Measurements from ENCODE around the gene PMM2.
"Not testable (repeated sequence)": the region's sequence is repeated elsewhere in the genome, so short reads cannot be mapped to it uniquely, and the experiment has no call there.

Gene PMM2

GRCh38 chr16:8869212-8869987, 71.8 kb downstream of the PMM2 start:
- Histone ChIP-seq H3K4me1 (ENCODE audit: insufficient read depth, low read length) (peaks cover 58% of the 10 kb centered on the region), H3K9me3 (ENCODE audit: insufficient read depth, low read length, severe bottlenecking) (no peaks in the 10 kb centered on the region), H3K4me3 (ENCODE audit: low read depth in 1 of 2, low read length in 2 of 2) (peak overlapping the region; percentile 35 to 59), H3K79me2 (ENCODE audit: insufficient read depth, low read length) (peaks cover 50% of the 10 kb centered on the region), H3K36me3 (ENCODE audit: insufficient read depth, low read length) (peaks cover 36% of the 10 kb centered on the region), H4K20me1 (ENCODE audit: insufficient read depth, low read length) (peaks cover 36% of the 10 kb centered on the region), H3K4me2 (ENCODE audit: insufficient read depth, low read length) (peak overlapping the region; percentile 73), H2AFZ (ENCODE audit: low read depth, low read length) (peak overlapping the region; percentile 59), H3K27ac (ENCODE audit: low read length) (peak overlapping the region; percentile 95), H3K27me3 (ENCODE audit: insufficient read depth, low read length, poor library complexity) (no peaks in the 10 kb centered on the region), H3K9ac (ENCODE audit: low read depth, low read length) (peak overlapping the region; percentile 66)
- TF ChIP-seq CTCF (IDR thresholded peaks at IDR 0.05; ENCODE audit: borderline replicate concordance, extremely low read depth, low read length, poor library complexity, severe bottlenecking) (peak; percentile 37), EZH2 (IDR thresholded peaks at IDR 0.05; ENCODE audit: borderline replicate concordance, low read depth, low read length, severe bottlenecking) (no peak)
- DNase-seq (peak; percentile 42), ATAC-seq (ENCODE audit: insufficient read depth, low read depth) (no peak)

GRCh38 chr16:8869988-8870241, 72.3 kb downstream of the PMM2 start:
- H3K27ac ChIP-seq (ENCODE audit: low read length), result peak overlapping the region; percentile 95
- H3K36me3 ChIP-seq (ENCODE audit: insufficient read depth, low read length), result peaks cover 30% of the 10 kb centered on the region
- H3K79me2 ChIP-seq (ENCODE audit: insufficient read depth, low read length), result peaks cover 45% of the 10 kb centered on the region
- H3K4me2 ChIP-seq (ENCODE audit: insufficient read depth, low read length), result peak overlapping the region; percentile 73
- not testable (repeated sequence) for H2AFZ ChIP-seq (ENCODE audit: low read depth, low read length); H3K27me3 ChIP-seq (ENCODE audit: insufficient read depth, low read length, poor library complexity); H3K9me3 ChIP-seq (ENCODE audit: insufficient read depth, low read length, severe bottlenecking); DNase-seq; ATAC-seq (ENCODE audit: insufficient read depth, low read depth)
- peak overlapping the region; percentile 66 for H3K9ac ChIP-seq (ENCODE audit: low read depth, low read length)
- H3K4me3 ChIP-seq (ENCODE audit: low read depth in 1 of 2, low read length in 2 of 2), result peak overlapping the region in 1 of 2 experiments; percentile 59; a peak in 1 of 4 replicates
- peaks cover 53% of the 10 kb centered on the region for H3K4me1 ChIP-seq (ENCODE audit: insufficient read depth, low read length)
- H4K20me1 ChIP-seq (ENCODE audit: insufficient read depth, low read length), result peaks cover 31% of the 10 kb centered on the region

- Histone ChIP-seq H3K27ac (ENCODE audit: low read length) (peak overlapping the region; percentile 40; the same call in 1 of the 2 replicates), H3K4me3 (ENCODE audit: low read depth in 1 of 2, low read length in 2 of 2) (no peak overlapping the region), H3K9me3 (ENCODE audit: insufficient read depth, low read length, severe bottlenecking) (no peaks in the 10 kb centered on the region), H3K27me3 (ENCODE audit: insufficient read depth, low read length, poor library complexity) (no peaks in the 10 kb centered on the region), H3K9ac (ENCODE audit: low read depth, low read length) (no peak overlapping the region), H3K4me1 (ENCODE audit: insufficient read depth, low read length) (peaks cover 32% of the 10 kb centered on the region), H3K36me3 (ENCODE audit: insufficient read depth, low read length) (peaks cover 10% of the 10 kb centered on the region; the same call in 1 of the 2 replicates), H3K4me2 (ENCODE audit: insufficient read depth, low read length) (no peak overlapping the region), H3K79me2 (ENCODE audit: insufficient read depth, low read length) (peaks cover 24% of the 10 kb centered on the region), H2AFZ (ENCODE audit: low read depth, low read length) (no peak overlapping the region), H4K20me1 (ENCODE audit: insufficient read depth, low read length) (peaks cover 10% of the 10 kb centered on the region)
- no peak for DNase-seq
- ATAC-seq (ENCODE audit: insufficient read depth, low read depth), result no peak
- TF ChIP-seq CTCF (IDR thresholded peaks at IDR 0.05; ENCODE audit: borderline replicate concordance, extremely low read depth, low read length, poor library complexity, severe bottlenecking) (no peak), EZH2 (IDR thresholded peaks at IDR 0.05; ENCODE audit: borderline replicate concordance, low read depth, low read length, severe bottlenecking) (no peak)
Observed at GRCh38 chr16:8872071-8872470, 74.4 kb downstream of the PMM2 start.

- no peak overlapping the region for H2AFZ ChIP-seq (ENCODE audit: low read depth, low read length)
- H3K4me2 ChIP-seq (ENCODE audit: insufficient read depth, low read length), result no peak overlapping the region
- ATAC-seq (ENCODE audit: insufficient read depth, low read depth), result no peak
- no peak overlapping the region for H3K9ac ChIP-seq (ENCODE audit: low read depth, low read length)
- H3K27ac ChIP-seq (ENCODE audit: low read length), result no peak overlapping the region; the same call in 1 of the 2 replicates
- H3K4me3 ChIP-seq (ENCODE audit: low read depth in 1 of 2, low read length in 2 of 2), result no peak overlapping the region
- peaks cover 12% of the 10 kb centered on the region for H3K79me2 ChIP-seq (ENCODE audit: insufficient read depth, low read length)
- TF ChIP-seq EZH2 (IDR thresholded peaks at IDR 0.05; ENCODE audit: borderline replicate concordance, low read depth, low read length, severe bottlenecking) (no peak), CTCF (IDR thresholded peaks at IDR 0.05; ENCODE audit: borderline replicate concordance, extremely low read depth, low read length, poor library complexity, severe bottlenecking) (peak; percentile 42)
- H4K20me1 ChIP-seq (ENCODE audit: insufficient read depth, low read length), result no peaks in the 10 kb centered on the region
- DNase-seq, result no peak
- peaks cover 29% of the 10 kb centered on the region for H3K4me1 ChIP-seq (ENCODE audit: insufficient read depth, low read length)
- H3K27me3 ChIP-seq (ENCODE audit: insufficient read depth, low read length, poor library complexity), result no peaks in the 10 kb centered on the region
- no peaks in the 10 kb centered on the region for H3K9me3 ChIP-seq (ENCODE audit: insufficient read depth, low read length, severe bottlenecking)
- no peaks in the 10 kb centered on the region for H3K36me3 ChIP-seq (ENCODE audit: insufficient read depth, low read length)
Observed at GRCh38 chr16:8872967-8873865, 75.6 kb downstream of the PMM2 start.

GRCh38 chr16:8873866-8874195, 76.2 kb downstream of the PMM2 start:
- not testable (repeated sequence) for H3K9me3 ChIP-seq (ENCODE audit: insufficient read depth, low read length, severe bottlenecking); H3K79me2 ChIP-seq (ENCODE audit: insufficient read depth, low read length); H3K36me3 ChIP-seq (ENCODE audit: insufficient read depth, low read length); H4K20me1 ChIP-seq (ENCODE audit: insufficient read depth, low read length); H3K4me2 ChIP-seq (ENCODE audit: insufficient read depth, low read length); DNase-seq; H3K4me3 ChIP-seq (ENCODE audit: low read depth in 1 of 2, low read length in 2 of 2); H3K27ac ChIP-seq (ENCODE audit: low read length); ATAC-seq (ENCODE audit: insufficient read depth, low read depth); H3K9ac ChIP-seq (ENCODE audit: low read depth, low read length); H2AFZ ChIP-seq (ENCODE audit: low read depth, low read length); H3K27me3 ChIP-seq (ENCODE audit: insufficient read depth, low read length, poor library complexity)
- peaks cover 29% of the 10 kb centered on the region for H3K4me1 ChIP-seq (ENCODE audit: insufficient read depth, low read length)
